AG08396 (cell line): ENCODE data around the gene PRRT1B.
"Not testable (repeated sequence)": the region's sequence is repeated elsewhere in the genome, so short reads cannot be mapped to it uniquely, and the experiment has no call there.

Source experiments
- DNase-seq: peaks from one replicate; pipeline ENCODE4 v3.0.0; 2012; ENCODE audit warnings: low spot score, mixed read lengths

PRRT1B gene

DNA sequence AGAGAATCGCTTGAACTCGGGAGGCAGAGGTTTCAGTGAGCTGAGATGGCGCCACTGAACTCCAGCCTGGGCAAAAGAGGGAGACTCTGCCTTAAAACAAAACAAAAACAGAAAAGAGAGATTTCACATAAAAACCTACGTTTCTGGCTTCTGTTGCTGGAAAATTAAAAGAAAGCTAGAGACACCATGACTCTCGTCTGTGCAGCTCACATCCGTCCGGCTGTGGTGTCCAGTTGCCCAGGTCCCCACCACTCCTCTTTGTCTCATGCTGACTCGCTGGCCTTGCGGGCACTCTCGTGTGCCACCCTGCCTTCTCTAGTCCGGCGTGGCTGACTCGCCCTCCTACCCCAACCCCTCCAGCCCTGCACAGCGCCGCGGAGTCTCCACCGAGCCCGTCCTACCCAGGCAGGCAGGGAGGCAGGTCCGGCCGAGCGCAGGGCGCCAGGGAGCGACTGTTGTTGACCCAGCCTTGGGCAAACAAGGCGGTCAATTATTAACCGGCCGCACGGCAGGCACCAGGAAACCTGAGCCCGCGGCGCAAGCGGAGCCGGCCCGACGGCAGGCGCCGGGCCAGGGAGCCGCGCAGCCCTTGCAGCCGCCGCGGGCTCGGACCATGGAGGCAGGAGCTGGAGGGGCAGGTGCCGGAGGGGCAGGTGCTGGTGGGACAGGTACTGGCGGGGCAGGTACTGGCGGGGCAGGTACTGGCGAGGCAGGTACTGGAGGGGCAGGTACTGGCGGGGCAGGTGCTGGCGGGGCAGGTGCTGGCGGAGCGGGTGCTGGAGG is at the start of gene PRRT1B:
Gene PRRT1B, plus strand, starts transcription at position 521 of the 783 bp plus-strand sequence. Its CDS starts 93 bp downstream, at position 614.
- DNase-seq = no peak

DNA sequence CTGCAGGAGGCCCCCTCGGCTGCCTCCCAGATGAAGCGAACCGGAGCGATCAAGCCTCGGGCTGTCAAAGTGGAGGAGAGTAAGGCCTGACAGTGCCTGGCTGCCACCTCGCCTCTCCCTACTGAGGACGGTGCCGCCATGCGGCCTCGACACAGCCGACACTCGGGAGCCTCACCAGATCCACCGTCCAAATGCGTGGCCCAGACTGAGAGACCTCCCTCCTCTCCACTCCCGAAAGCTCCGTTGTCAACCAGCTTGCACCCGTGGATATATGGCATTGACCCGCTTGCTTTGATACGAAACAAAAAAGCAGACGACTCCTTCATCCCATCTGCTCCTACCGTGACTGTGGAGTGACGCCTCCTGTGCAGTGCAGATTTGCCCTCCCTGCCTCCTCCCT is 49.5 kb upstream of the PRRT1B start:
- DNase-seq = no peak

DNA sequence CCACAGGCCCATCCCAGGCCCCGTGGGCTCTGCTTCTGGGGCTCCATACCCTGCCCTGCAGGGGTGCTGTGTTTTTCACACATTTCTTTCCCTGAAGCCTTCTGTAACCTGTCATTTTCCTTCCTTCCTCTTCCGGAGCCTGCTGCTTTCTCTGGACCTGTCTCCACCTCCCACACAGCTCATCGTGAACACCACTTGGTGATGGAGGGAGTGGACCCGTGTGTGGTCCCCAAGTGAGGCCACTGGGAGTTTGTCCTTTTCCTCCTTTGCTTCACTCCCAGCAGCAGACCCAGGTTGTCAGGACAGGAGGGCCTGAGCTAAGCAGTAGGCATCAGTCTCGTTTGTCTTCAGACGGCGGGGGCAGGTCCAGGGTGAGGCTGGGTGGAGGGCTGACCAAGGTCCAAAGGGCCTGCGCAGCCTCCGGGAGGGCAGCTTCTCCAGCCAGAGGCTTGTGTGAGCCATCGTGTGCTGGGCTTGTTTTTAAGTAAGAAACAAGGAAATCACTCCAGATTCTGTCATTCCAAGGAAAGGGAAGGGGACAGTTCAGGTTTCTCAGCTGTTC is 48.4 kb upstream of the PRRT1B start:
- no peak for DNase-seq

DNA sequence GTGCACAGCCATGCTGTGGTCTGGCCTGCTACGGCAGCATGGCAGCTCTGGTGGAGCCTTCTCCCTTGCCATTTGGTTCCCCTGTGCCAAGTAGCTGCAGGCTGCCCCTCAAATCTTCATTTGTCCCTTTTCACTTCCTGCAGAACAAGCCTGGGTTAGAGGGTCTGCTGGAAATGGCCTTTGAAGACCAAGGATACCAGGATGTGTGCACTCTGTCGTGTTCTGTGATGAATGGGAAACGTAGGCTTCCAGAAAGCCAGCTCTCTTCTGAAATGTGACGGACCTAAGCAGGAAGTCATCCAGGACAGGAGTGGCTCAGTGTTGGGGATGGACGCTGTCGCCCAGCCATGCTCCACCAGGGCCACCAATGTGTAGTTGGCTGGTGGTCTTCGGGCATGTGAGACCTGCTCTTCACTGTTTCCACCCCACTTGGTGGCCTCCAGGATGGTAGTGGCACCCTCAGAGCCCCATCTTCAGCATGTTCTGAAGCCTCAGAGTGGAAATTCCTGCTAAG is 46.0 kb upstream of the PRRT1B start:
- no peak for DNase-seq

DNA sequence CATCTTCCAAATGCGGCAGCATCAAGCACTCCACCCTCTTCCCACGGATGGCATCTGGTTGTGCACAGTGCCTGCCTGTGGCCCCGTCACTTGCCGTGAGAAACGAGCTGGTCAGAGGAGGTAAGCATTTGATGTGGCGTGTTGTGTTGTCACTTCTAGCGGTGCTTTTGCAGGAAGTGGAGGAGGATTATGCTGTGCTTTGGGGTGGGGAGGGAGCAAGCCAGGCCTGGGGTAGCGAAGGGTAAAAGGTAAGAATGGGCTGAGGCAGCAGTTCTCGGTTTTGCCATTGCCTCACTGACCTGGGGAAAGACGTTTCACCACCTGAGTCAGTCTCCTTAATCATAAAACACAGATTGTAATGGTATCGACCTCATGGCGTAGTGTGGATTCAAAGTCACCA is 44.9 kb upstream of the PRRT1B start:
- no peak for DNase-seq

DNA sequence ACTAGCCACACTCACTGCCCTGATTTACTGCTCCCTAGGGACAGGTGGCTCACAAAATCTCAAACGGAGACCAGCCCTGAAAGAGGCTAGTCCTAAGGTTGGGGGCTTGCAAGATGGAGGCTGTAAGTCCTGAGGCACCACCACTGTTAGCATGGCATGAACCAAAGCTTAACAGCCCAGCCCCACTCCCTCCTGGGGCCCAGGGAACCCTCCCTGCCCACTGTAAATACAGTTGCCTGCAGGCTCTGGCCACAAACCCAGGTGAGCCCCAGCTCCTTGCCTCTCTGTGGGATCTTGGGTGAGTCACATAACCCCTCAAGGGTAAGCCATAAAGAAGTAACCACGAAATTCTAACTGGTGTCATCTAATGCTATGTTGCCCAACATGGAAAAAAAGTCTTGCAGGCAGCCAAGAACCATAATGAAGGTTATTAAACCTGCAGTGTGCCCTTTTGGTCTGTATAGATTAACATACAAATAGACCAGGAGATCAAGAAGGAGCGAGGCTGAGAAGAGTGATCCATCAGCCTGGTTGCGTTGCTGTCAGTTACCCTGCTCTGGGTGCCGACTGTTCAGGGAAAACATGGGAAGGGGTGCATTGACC is 44.3 kb upstream of the PRRT1B start:
- peak; percentile 45 for DNase-seq

DNA sequence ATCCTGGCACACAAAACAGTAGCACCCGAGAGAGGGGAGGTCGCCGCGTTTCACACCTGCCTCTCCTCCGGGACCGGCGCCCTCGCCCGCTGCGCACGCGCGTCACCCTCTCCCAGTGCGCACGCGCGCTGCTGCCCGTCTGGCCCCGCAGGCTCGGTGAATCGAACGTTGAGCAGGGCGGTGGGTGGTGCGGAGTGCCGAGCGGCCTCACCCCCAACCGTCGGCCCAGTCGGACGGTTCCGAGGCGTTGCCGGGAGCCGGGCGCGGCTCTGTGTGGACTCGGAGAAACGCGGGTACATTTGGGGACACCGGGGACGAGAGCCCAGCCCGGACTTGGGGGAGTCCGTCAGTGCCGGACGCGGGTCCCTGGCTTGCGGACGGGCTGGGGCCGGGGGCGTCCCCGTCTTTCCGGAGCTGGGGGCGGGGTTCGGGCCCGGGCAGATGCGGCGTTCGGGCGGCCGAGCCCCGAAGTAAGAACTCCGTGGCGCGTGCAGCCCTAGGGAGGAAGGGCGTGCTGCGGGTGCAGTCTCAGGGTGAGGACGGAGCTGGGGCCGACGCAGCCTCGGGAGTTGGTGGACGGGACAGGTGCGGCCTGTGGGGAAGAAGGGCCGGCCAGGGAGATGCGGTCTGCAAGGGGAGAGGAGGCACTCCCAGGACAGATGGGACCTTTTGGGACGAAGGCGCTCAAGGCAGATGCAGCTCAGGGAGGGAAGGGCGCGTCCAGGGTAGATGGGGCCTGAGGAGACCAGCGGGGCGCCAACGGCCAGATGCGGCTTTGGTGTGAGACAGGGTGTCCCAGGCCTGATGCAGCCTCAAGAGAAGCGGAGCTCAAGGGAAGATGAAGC is 42.3 kb upstream of the PRRT1B start, which contains the start of gene POMT1:
Gene POMT1, plus strand, starts transcription at position 138 of the 845 bp plus-strand sequence. CDS start 1,301 bp downstream, outside the sequence.
- DNase-seq = peak; percentile 99

DNA sequence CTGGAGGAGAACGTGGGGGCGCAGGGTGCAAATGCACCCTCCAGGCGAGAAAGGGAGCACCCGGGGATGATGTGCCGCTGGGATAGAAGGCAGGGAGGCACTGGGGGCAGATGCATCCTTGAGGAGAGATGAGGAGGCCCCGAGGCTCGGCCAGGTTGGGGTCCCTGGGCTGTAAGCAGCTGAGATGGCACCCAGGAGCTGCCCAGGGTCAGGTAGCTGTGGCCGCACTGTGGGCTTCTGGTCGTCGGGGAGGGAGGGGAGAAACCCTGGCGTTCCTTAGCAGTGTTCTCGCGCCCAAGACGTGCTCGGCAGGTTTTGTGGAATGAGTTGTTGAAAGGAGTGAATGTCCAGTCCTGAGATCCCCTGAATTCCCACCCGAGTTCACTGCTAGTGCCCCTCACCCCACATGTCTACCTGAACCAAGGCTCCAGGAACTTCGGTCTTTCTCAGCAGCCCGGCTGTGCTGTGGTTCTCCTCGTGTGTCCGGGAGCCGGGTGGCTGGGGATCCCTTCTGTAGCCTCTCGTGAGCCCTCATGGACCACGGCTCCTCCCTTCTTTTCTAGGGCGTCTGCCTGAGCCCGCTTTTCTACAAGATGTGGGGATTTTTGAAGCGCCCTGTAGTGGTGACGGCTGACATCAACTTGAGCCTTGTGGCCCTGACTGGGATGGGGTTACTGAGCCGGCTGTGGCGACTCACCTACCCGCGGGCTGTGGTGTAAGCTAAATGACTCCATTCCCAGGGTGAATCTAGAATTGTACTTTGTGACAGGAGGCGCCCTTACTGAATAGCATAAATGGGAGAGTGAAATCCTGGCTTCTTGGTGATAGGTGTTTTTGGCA is 41.5 kb upstream of the PRRT1B start:
- DNase-seq = peak; percentile 68

DNA sequence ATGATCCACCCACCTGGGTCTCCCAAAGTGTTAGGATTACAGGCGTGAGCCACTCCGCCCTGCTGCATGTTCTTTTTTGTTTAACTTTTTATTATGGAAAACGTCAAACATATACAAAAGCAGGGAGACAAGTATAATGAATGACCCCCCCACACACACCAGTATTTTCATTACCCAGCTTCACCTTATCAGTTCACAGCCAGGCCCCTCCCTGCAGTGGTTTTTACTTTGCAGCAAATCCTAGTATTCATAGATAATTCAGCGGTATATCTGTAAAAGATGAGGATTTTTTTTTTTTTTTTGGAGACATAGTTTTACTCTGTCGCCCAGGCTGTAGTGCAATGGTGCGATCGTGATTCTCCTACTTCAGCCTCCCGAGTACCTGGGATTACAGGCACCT is 40.3 kb upstream of the PRRT1B start:
- DNase-seq = no peak

DNA sequence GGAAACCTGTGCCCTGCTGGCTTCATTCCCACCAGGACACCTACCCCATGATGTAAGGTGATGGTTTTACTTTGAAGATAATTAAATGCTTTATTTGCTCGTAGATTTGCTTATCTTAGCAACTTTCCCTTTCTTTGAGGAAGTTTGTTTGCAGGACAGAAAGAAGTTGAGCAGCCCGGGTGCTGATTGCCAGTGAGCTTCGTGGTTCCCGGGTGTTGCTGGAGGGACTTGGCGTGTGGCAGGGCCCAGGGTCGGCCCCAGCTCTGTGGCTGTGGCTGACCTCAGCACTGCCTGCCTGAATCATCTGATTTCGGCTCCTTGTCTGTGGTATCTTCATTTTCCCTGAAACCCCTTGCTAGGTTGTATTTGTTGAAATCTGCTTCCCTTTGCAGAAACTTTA is 33.9 kb upstream of the PRRT1B start:
- DNase-seq = no peak

DNA sequence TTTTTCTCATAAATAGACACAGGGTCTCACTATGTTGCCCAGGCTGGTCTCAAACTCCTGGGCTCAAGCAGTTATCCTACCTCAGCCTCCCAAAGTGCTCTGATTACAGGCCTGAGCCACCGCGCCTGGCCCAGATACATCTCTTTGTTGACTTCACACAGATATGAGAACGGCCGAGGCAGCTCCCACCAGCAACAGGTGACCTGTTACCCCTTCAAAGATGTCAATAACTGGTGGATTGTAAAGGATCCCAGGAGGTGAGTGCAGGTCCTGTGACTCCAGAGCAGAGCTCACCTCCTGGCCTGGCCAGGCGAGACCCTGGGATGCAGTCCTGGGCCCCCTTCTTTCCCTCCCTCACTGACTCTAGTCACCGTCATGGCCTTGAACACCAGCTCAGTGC is 33.4 kb upstream of the PRRT1B start:
- DNase-seq = no peak

DNA sequence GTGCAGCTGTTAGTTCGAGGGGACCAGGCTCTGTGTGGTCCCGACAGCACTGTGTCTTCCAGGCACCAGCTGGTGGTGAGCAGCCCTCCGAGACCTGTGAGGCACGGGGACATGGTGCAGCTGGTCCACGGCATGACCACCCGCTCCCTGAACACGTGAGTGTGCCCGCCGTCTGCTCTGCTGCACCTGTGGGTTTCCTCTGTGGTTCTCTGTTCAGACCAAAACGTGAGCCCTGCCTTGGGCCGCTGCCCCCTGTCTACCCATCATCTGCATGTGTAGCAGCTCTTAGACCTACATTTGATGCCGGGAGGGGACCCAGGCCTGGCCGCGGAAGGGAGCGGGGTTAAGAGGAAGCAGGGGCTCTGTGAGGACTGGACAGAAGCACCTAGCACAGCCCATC is 32.1 kb upstream of the PRRT1B start:
- DNase-seq = no peak

DNA sequence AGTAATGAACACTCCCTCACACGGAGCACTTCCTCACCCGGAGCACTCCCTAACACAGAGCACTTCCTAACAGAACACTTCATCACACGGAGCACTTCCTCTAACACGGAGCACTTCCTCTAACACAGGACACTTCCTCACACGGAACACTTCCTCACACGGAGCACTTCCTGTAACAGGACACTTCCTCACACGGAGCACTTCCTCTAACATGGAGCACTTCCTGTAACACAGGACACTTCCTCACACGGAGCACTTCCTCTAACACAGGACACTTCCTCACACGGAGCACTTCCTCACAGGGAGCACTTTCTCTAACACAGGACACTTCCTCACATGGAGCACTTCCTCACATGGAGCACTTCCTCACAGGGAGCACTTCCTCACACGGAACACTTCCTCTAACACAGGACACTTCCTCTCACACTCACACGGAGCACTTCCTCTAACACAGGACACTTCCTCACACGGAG is 29.7 kb upstream of the PRRT1B start:
- not testable (repeated sequence) for DNase-seq

DNA sequence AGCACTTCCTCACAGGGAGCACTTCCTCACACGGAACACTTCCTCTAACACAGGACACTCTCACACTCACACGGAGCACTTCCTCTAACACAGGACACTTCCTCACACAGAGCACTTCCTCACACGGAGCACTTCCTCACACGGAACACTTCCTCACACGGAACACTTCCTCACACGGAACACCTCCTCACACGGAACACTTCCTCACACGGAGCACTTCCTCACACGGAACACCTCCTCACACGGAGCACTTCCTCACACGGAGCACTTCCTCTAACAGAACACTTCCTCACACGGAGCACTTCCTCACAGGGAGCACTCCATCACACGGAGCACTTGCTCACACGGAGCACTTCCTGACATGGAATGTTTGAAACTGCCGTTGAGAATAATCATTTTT is 29.2 kb upstream of the PRRT1B start:
- no peak for DNase-seq

DNA sequence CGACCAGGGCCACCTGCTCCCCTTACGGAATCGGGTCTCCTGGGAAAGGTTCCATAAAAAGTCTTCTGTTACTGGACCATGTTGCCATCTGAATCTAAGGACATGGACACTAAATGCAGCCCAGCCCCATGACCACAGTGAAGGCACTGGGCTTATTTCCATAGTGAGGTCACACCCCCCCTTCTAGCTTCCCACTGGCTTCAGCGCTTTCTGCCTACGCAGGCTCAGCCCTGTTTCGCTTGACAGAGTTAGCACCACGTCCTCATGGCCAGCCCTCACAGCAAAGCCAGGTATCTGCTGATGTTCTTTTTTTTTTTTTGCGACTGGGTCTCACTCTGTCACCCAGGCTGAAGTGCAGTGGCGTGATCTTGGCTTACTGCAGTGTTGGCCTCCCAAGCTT is 28.4 kb upstream of the PRRT1B start:
- no peak for DNase-seq

DNA sequence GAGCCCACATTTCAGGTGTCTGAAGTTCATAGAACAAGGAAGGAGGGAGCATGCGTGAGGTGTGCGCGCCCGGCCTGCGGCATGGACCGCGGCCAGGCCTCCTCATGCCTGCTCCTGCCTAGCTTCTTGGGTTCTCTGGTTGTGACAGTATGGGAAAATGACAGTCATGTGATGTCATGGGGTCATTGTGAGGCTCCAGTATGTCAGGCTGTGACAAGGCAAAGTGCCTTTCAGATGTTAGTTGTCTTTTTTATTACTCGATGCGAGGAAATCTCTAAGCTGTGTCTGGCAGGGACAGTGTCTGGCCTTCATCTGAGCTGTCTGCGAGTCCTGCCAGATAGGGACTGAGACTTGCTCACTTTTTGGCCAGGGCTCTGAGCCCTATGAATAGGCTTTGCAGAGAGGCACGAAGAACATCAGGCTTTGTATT is 27.5 kb upstream of the PRRT1B start:
- no peak for DNase-seq

DNA sequence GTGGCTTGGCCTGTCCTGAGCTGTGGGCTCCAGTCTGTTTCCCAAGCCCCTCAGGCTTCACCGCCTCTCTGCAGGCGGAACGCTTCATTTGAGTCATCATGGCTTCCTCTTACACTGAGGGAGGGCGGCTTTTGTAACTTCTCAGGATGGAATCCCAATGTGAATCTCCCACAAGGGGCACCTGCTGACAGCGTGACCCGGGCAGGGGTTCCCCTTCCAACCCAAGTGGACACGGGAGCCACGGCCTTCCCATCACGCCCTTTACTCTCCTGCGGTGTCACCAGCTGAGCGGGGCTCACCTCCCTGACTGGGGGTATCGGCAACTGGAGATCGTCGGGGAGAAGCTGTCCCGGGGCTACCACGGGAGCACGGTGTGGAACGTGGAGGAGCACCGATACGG is 26.8 kb upstream of the PRRT1B start:
- DNase-seq = no peak

DNA sequence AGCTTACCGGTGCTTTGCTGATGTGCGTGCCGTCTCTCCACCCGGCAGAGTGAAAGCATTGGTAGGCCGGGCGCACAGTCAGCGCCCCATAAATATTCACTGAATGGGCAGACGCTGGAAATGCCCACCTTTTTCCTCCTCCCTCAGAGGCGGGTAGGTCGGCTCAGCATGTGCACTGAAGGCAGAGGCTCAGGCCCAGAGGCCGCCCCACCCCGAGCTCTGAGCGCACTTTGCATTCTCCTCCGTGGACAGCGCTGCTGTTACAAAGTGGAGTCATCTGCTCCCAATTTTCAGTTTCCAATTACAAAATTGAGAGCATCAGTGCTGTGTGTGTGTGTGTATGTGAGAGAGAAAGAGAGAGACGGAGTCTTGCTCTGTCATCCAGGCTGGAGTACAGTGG is 24.8 kb upstream of the PRRT1B start:
- no peak for DNase-seq

DNA sequence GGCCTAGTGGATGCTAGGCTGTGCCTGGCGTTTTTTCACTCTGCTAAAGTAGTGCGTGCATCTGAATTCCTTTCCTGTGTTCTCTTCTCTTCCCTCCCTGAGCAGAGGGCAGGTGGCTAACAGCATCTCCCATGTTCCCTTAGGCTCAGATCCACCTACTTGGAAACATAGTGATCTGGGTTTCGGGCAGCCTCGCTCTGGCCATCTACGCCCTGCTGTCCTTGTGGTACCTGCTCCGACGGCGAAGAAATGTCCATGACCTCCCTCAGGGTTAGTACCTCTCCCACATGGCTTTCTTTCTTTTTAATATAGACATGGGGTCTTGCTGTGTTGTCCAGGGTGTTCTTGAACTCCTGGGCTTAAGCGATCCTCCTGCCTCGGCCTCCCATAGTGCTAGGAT is 24.1 kb upstream of the PRRT1B start:
- DNase-seq = no peak

DNA sequence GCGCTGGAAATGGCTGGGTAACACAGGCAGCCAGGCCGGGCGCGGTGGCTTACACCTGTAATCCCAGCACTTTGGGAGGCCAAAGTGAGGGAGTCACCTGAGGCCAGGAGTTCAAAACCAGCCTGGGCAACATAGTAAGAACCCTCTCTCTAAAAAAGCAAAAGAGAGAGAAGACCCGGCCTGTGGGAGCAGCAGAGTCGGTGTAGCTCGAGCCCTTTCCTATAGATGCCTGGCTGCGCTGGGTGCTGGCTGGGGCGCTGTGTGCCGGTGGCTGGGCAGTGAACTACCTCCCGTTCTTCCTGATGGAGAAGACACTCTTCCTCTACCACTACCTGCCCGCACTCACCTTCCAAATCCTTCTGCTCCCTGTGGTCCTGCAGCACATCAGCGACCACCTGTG is 23.5 kb upstream of the PRRT1B start:
- no peak for DNase-seq
